ENCODE results near the gene ACER1.
"Not testable (repeated sequence)": the region's sequence is repeated elsewhere in the genome, so short reads cannot be mapped to it uniquely, and the experiment has no call there.

The ACER1 gene, protein sequence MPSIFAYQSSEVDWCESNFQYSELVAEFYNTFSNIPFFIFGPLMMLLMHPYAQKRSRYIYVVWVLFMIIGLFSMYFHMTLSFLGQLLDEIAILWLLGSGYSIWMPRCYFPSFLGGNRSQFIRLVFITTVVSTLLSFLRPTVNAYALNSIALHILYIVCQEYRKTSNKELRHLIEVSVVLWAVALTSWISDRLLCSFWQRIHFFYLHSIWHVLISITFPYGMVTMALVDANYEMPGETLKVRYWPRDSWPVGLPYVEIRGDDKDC

DNA sequence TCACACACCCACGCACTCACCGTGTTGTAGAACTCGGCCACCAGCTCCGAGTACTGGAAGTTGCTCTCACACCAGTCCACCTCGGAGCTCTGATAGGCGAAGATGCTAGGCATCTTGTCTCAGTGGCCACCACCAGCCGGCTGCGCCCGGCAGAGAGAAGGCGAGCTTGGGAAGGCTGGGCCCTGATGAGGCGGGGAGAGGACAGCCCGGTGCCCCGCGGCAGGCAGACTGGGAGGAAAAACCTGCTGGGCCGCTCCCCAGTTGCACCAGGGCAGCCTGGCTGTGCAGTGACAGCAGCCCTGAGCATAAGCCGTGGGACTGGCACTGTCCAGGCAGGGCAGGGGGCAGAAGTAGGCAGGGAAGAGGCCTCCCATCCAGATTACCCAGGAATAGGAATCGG, at the start of gene ACER1:
Gene ACER1 (minus strand): TSS at position 174 of the 400 bp plus-strand sequence. CDS start 61 bp downstream, at position 113.
- DNase-seq, result no peak

DNA sequence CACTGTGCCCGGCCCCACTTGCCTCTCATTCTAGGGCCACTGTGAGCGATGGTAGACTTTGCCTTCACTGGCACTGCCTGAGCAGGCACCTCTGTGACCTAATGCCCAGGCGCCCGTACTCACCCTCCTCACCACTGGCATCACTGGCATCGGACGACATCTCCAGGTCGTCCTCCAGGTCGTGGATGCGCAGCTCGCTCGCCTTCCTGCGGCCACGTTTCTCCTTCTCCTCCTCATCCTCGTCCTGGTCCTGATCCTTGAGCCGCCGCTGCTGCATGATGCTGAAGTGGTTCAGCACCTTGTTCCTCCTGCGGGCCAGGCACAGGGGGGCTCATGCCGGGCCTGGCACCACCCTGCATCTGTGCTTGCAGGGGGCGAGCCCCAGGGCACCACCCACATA, 49.8 kb upstream of the ACER1 start:
- DNase-seq, result no peak

DNA sequence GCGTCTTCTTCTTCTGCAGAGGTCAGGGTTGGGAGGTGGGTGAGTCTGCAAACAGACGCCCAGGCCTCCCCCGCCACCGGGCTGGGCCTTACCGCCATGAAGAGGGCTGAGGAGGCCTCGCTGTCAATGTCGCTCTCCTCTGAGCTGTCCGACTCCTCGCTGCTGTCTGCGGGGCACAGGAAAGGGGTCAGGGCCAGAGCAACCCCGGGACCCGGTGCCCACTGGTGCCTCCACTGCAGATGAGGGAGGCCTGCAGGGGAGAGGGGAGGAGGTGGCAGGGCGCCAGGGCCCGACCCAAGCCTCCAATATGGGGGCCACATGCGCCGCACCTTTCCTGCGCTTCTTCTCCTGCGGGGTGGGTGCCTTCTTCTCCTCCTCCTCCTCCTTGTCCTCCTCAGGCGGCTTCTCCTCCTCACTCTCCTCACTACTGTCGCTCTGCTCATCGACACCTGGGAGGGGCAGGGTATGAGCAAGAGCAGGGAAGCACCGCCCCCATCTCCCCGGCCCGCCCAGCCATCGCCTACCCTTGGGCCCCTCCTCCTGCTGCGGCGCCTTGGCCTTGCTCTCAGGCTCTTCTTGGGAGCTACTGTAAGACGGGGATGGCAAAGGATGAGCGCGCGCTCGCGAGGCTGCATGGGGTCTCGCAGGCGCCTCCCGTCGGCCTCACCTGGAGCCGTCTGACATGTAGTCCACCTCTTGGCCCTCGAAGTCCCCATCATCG, 47.8 kb upstream of the ACER1 start:
- no peak for DNase-seq

DNA sequence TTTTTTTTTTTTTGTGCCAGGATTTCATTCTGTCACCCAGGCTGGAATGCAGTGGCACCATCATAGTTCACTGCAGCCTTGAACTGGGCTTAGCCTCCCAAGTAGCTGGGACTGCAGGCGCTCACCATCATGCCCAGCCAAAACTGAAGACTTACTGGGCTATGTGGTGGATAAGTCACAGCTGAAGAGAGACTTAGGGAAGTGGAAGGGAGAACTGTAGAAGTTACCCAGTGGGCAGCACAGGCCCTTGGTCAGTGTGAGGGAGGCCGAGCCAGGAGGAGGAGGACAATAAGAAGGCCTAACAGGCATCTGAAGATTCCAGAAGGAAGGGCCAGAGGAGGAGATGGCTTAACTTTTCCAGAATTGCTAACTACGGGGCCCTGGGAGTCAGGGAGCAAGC, 46.3 kb upstream of the ACER1 start:
- no peak for DNase-seq

DNA sequence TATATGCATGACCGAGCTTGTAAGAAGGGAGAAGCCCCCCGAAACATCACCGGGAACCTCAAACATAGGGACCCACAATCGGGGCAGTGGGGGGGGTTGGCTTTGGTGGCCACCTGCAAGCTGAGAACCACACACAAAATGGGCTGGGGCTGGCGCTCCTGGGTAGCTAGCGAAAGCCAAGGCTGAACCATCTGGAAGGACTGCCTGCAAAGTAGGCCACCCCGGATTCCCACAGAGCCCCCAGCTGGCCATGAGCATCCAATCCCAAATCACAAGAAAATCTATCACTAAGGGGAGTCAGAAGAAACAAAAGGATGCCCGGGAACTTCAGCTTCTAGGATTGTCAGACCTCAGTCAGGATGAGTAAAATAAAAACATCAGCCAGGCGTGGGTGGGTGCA, 45.1 kb upstream of the ACER1 start:
- no peak for DNase-seq

DNA sequence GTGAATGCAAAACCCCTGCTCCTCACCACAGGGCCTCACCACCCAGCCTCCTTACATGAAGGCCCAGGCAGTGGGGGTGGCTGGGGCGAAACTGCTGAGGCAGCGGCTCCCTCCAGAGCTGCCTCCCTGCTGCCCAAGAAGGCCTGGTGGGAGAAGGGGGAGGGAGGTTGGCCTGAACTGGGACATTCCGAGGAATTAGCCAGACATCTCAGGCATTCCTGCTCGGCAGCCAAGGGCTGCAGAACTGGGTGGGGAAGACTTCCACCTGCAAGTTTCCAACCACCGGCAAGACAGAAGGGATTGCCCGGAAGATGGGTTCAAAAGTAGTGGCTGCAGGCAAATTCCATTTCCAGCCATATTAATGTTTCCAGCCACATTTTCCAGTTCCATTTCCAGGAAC, 44.6 kb upstream of the ACER1 start:
- no peak for DNase-seq

DNA sequence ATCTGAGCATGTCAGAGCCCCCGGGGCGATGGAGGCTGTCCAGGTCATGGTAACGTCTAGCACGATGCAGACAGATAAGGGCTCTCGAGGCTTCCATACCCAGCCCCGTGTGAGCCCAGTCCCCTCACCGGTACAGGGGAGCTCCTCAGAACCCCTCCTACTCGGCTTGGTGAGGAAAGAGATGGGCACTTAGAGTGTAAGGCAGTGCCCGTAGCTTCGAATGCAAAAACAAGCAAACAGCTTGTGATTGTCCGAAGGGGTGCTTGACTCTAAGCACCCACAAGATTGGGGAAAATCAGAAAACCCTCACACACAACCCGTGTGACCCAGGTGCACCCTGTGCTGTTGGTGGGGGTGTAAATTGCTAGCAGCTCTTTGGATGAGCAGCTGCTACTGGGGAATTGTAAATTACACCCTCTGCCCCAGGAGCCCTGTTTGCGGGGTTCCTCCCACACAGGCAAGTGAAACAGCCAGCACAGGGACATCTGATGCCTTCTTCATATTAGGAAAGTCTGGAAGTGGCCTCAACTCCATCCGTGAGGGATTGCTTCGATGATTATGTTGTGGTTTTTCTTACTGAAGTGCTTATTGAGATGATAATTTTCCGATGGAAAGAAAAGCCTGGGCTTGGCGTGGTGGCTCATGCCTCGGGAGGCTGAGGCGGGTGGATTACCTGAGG, 43.2 kb upstream of the ACER1 start:
- no peak for DNase-seq

DNA sequence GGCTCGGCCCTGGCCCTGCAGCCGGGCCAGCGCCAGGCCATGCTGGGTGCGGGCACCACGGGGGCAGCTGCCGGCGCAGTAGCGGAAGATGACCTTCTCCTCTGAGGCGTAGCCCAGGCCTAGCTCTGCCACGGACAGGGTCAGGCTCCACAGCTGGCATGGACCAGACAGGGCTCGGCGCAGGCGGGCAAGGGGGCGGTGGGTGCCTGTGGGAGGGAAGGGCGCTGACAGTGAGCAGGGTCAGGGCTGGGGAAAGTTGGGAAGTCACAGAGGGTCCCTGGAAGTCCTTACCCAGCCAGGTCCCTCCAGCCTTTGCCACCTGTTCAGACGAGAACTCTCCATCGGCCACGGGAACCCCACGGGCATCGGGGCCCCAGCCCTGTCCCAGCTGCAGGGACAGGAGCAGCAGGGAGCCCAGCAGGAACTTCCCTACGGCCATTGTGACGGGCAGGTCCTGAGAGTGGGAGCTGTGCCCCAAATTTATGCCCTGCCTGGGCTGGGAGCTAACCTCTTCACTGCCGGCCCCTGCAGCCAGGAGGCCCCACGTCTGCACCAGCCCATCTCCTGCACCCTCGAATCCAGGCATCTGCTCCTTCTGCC, 42.1 kb upstream of the ACER1 start, which contains the start of gene PSPN:
Gene PSPN (minus strand): TSS at position 523 of the 600 bp plus-strand sequence. CDS start 84 bp downstream, at position 439.
- no peak for DNase-seq

DNA sequence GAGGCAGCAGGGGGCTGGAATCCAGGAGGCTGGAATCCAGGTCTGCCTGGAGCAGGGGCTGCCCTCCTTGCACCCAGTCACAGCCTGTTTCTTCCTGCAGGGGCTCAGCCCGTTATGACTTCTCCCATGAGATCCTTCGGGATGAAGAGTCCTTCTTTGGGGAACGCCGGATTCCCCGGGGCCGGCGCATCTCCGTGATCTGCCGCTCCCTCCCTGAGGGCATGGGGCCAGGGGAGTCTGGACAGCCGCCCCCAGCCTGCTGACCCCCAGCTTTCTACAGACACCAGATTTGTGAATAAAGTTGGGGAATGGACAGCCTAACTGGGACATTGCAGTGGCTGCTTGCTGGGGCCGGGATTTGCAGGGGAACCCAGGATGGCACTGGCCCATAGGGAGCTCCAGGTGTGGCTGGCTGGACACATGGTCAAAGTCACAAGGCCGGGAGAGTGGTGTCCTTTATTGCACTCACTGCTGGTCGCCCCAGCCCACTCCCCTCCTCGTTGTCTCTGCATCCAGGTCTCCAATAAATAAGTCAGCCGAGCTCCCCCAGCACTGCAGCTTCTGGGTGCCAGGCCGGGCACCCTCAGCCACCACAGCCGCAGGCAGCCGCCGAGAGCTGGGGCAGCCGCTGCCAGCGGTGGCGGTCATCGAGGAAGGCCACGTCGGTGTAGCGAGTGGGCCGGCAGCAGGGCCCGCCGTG, 41.4 kb upstream of the ACER1 start:
- DNase-seq, result no peak

DNA sequence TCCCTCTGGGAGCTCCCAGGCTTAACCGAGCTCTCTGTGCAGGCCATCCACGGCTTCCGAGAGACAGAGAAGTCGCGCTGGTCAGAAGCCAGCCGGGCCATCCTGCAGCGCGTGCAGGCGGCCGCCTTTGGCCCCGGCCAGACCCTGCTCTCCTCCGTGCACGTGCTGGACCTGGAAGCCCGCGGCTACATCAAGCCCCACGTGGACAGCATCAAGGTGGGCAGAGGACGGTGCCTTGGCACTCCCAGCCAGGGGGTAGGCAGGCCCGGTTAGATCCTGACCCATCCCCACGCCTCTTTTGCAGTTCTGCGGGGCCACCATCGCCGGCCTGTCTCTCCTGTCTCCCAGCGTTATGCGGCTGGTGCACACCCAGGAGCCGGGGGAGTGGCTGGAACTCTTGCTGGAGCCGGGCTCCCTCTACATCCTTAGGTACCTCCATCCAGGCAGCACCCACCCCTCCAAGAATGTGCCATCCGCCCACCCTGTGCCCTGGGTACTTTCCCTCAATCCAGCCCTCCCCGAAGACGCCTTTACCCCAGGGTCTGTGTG, 40.8 kb upstream of the ACER1 start:
- DNase-seq, result no peak

DNA sequence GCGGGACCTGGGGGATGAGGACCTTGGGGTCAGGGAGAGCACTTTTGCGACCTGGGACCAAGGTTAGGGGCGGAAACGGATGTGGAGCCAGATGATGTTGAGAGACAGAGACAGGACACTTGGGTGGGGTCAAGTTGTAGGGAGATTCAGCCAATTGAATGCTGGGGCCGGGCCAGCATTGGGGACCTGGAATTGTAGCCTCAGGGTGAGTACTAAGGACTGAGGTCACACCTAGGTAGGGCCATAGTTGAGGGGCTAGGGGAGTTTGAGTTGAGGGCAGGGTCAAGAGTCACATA, 40.3 kb upstream of the ACER1 start:
- no peak for DNase-seq

DNA sequence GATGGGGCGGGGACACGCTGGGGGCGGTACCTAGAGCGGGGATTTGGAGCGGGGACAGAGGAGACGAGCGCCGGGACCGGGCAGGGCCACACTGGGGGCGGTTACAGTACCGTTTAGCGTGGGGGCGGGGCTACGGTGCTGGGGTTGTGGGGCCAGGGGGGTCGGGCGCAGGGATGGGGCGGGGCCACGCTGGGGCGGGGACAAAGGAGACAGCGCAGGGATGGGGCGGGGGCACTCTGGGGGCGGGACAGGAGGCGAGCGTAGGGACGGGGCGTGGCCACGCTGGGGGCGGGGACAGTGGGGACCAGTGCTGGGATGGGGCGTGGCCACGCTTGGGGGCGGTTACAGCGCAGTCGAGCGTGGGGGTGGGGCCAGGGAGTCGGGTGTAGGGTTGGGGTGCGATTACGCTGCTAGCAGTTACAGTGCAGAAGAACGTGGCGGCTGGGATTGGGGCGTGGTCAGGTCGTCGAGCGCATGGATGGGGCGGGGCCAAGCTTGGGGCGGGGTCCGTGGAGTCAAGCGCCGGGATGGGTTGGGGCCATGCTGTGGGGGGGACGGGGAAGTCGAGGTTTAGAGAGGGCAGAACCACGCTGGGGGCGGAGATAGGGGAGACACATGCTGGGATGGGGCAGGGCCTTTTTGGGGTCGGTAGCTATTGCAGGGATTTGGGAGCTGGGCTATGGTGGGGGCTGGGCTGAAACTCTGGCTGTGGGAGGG, 39.8 kb upstream of the ACER1 start:
- DNase-seq, result peak; percentile 97

DNA sequence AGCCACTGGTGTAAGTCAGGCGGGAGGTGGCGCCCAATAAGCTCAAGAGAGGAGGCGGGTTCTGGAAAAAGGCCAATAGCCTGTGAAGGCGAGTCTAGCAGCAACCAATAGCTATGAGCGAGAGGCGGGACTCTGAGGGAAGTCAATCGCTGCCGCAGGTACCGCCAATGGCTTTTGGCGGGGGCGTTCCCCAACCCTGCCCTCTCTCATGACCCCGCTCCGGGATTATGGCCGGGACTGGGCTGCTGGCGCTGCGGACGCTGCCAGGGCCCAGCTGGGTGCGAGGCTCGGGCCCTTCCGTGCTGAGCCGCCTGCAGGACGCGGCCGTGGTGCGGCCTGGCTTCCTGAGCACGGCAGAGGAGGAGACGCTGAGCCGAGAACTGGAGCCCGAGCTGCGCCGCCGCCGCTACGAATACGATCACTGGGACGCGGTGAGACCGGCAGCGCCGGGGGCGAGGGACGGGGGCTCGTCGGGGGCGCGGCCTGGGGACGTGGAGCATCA, 39.2 kb upstream of the ACER1 start, which contains the start of gene ALKBH7:
Gene ALKBH7 (plus strand): TSS at position 201 of the 502 bp plus-strand sequence. CDS start 27 bp downstream, at position 228.
- peak; percentile 99 for DNase-seq

DNA sequence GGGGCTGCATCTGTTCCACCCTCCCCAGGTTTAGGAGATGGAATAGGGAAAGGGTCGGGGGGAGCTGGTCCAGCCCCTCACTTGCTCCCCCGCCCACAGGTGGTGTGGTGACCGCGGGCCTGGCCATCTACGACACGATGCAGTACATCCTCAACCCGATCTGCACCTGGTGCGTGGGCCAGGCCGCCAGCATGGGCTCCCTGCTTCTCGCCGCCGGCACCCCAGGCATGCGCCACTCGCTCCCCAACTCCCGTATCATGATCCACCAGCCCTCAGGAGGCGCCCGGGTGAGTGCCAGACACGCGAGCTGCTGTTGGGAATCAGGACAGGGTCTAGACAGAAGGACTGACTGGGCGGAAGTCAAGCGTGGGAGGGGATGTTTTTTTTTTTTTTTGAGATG, 30.9 kb upstream of the ACER1 start:
- DNase-seq, result no peak

DNA sequence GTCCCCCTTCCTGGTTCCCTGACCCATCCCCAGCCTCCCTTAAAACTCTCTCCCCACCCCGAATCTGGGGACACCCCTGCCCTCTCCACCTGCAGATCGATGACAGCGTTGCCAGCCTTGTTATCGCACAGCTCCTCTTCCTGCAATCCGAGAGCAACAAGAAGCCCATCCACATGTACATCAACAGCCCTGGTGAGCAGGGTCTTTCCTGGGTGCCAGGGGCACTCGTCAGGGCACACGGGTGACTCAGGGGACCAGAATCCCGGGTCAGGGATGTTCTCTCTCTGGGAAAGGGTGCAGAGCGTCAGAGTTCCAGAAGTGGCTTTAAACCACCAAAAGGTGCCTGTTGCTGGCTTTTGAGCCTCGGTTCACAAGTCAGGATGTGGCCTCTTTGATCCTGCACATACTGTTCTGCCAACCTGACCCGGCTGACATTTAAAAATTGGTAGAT, 29.0 kb upstream of the ACER1 start:
- DNase-seq, result no peak

DNA sequence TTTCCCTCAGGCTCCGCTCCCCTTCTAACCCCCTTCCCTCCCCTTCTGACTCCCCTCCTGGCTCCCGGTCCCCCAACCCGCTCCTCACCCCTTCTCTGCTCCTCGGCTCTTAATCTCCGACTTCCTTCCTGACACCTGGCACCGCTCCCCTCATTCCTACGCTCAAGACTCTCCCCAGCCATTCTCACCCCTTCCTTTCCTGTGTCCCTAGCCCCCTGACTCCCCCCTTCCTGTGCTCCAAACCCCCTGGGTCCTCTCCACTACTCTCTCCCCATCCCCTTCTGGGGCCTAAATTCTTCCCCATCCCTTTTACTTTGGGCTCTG, 28.6 kb upstream of the ACER1 start:
- no peak for DNase-seq

DNA sequence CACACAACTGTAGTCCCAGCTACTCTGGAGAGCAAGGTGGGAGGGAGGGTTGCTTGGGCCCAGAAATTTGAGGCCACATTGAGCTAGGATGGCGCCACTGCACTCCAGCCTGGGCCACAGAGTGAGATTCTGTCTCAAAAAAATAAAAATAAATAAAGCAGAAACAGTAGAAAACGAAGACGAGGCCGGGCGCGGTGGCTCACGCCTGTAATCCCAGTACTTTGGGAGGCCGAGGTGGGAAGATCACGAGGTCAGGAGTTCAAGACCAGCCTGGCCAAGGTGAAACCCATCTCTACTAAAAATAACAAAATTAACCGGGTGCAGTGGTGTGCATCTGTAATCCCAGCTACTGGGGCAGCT, 27.4 kb upstream of the ACER1 start:
- DNase-seq, result not testable (repeated sequence)

DNA sequence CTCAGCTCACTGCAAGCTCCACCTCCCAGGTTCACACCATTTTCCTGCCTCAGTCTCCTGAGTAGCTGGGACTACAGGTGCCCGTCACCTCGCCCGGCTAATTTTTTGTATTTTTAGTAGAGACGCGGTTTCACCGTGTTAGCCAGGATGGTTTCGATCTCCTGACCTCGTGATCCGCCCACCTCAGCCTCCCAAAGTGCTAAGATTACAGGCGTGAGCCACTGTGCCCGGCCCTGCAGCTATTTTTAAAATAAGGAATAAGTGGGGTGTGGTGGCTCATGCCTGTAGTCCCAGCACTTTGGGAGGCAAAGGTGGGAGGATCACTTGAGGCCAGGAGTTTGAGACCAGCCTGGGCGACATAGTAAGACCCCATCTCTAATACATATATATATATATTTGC, 27.0 kb upstream of the ACER1 start:
- DNase-seq, result not testable (repeated sequence)

DNA sequence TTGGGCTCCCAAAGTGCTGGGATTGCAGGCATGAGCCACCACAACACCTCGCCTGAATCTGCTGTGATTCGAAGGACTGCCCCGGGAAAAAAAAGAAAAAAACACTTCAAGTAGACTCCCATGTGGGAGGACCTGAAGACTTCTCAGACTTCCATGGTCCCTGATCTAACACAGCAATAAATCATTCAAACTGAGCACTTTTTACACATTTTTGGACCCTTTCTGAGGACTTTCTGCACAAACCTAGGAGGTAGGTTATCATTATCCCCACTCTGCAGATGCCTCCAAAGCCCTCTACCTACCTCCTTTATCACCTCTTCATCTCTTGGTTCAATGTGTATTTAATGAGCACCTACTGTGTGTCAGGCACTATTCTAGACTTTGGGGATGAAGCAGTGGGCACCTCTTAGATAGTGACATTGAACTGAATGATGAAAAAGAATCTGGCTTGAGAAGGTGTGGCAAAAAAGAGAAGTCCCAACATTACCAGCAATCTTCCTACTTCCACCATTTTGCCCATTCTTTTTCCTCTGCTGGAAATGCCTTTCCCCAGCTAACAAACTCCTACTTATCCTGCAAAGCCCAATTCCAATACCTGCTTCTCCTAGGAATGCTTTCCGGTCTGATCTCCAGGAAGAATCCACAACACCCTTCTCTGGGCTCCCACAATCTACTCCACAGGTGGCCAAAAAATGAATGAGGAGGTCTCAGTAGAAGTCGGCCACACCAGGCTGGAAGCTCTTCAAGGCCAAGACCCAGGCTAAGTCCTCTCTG, 26.3 kb upstream of the ACER1 start:
- no peak for DNase-seq

DNA sequence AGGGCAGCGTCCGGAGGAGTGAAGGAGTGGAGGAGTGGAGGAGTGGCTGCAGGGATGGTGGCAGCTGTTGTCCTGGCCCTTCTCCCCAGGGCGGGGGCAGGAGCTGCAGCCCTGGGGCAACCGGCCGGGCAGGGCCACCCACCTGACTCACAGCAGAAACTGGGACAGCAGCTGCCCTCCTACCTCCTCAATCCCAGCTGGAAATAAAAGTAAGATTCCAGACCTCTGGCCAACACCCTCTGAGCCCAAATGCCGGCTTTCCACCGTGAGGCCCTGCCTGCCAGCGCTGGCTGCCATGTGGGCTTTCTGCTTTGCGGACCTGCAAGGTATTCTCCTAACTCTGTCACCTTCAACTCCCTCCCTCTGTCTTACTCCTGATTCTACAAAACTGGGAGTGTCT, 24.6 kb upstream of the ACER1 start:
- DNase-seq, result no peak

DNA sequence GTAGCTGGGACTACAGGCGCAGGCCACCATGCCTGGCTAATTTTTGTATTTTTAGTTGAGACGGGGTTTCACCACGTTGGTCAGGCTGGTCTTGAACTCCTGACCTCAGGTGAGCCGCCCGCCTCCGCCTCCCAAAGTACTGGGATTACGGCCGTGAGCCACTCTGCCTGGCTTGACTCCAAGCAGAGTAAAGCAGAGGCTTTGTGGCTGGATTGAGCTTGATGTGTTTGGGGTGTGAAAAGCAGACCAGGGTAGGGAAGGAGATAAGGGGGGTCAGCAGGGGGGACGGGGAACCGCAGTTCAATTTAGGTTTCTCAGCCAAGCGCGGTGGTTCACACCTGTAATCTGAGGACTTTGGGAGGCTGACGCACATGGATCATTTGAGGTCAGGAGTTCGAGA, 23.8 kb upstream of the ACER1 start:
- no peak for DNase-seq
